MCF 10A (cell line): ENCODE measurements around the gene AGBL5. TPM values are rescaled to one million over a fixed set of nuclear protein-coding genes. Genes with fewer than 3 reads are reported as not detected.

ENCODE experiments used
- BruUV-seq: library from RNA; stranded (reverse); fragments of 400-500 nt; replicated peaks from 2 replicates; lab custom pipeline; 2021; lab: Mats Ljungman, UMichigan
- CTCF ChIA-PET: fragments of 300-600 bp; sonication (Branson Sonifier 250); formaldehyde crosslinking; extraction: SDS; loops from one replicate; lab custom pipeline; 2021; ENCODE audit warnings: antibody characterized with exemption, inconsistent platforms; lab: Yijun Ruan, JAX
- POLR2A ChIA-PET: fragments of 300-600, 350-650 bp; sonication (Branson Sonifier 250); formaldehyde crosslinking; extraction: SDS; loops from one replicate; lab custom pipeline; 2020; ENCODE audit warnings: antibody characterized with exemption, inconsistent platforms; lab: Yijun Ruan, JAX
- DNase-seq: peaks from one replicate; pipeline ENCODE4 v3.0.0-alpha.2; 2018; ENCODE audit not compliant: unreplicated experiment
- H3K27ac Mint-ChIP-seq: one replicate; pipeline ENCODE4 v1.8.0; 2022; ENCODE audit warnings: mild to moderate bottlenecking, low read depth, mixed read lengths; ENCODE audit not compliant: unreplicated experiment
- H3K27me3 Mint-ChIP-seq: one replicate; pipeline ENCODE4 v1.8.0; 2022; ENCODE audit warnings: mixed read lengths; ENCODE audit not compliant: insufficient read depth, unreplicated experiment
- H3K36me3 Mint-ChIP-seq: one replicate; pipeline ENCODE4 v1.8.0; 2022; ENCODE audit warnings: mild to moderate bottlenecking, moderate library complexity, mixed read lengths; ENCODE audit not compliant: insufficient read depth, unreplicated experiment
- H3K4me1 Mint-ChIP-seq: one replicate; pipeline ENCODE4 v1.8.0; 2022; ENCODE audit warnings: mixed read lengths; ENCODE audit not compliant: insufficient read depth, unreplicated experiment
- H3K4me3 Mint-ChIP-seq: one replicate; pipeline ENCODE4 v1.8.0; 2022; ENCODE audit warnings: mild to moderate bottlenecking, moderate library complexity, mixed read lengths; ENCODE audit not compliant: unreplicated experiment
- H3K9me3 Mint-ChIP-seq: one replicate; pipeline ENCODE4 v1.8.0; 2022; ENCODE audit warnings: mixed read lengths; ENCODE audit not compliant: unreplicated experiment
- CTCF ChIP-seq: fragments of 200-600 bp; IDR thresholded peaks from one replicate; pipeline ENCODE4 v1.8.0; 2022; ENCODE audit warnings: antibody characterized with exemption, mild to moderate bottlenecking; ENCODE audit not compliant: unreplicated experiment
- intact Hi-C: fragments of 100-400 bp; cut with micrococcal nuclease; formaldehyde crosslinking; loops from 2 replicates; pipeline ENCODE4 v1.14.1; 2022
- total RNA-seq: library from RNA; stranded (reverse); gene quantifications from 2 replicates; pipeline ENCODE4 v1.2.3, GENCODE V29; 2022

Gene AGBL5
- total RNA-seq, 1 experiment from 2014 or later: 22.7 TPM

GRCh38 chr2:27058210-27058609 is 6.7 kb downstream of the AGBL5 start:
- CTCF ChIA-PET: interaction anchor here (1.3 kb wide), 1 partner anchor 41 kb away, joined by 6 read pairs; no protein-coding TSS in a partner anchor
- Mint-ChIP-seq H3K4me1 (no peaks in the 10 kb centered on the region), H3K9me3 (no peaks in the 10 kb centered on the region), H3K27ac (no peak overlapping the region), H3K4me3 (no peak overlapping the region), H3K36me3 (peaks cover 48% of the 10 kb centered on the region), H3K27me3 (no peaks in the 10 kb centered on the region)
- POLR2A ChIA-PET: interaction anchor here (1.0 kb wide), 1 partner anchor 12 kb away, joined by 3 read pairs; no protein-coding TSS in a partner anchor
- no peak for DNase-seq
- intact Hi-C loops: no loop called here
- TF ChIP-seq CTCF: no peak
- no TSS peak for BruUV-seq

- TF ChIP-seq CTCF: no peak
- DNase-seq: no peak
- no TSS peak for BruUV-seq
- intact Hi-C loops: no loop called here
- H3K4me1 Mint-ChIP-seq: no peaks in the 10 kb centered on the region
- ChIA-PET POLR2A (interaction anchor here (0.6 to 15.2 kb wide), 3 partner anchors 7 to 1418 kb away, joined by 3 to 175 read pairs (median 3); partner anchors contain the start of gene AGBL5), CTCF (interaction anchor here (1.3 kb wide), 1 partner anchor 42 kb away, joined by 6 read pairs; no protein-coding TSS in a partner anchor)
- no peak overlapping the region for H3K27ac Mint-ChIP-seq
- H3K4me3 Mint-ChIP-seq: no peak overlapping the region
- no peaks in the 10 kb centered on the region for H3K9me3 Mint-ChIP-seq
- H3K27me3 Mint-ChIP-seq: no peaks in the 10 kb centered on the region
- H3K36me3 Mint-ChIP-seq: peaks cover 56% of the 10 kb centered on the region
Observed at GRCh38 chr2:27059141-27059820, 7.8 kb downstream of the AGBL5 start.

- Mint-ChIP-seq H3K27ac (no peak overlapping the region), H3K36me3 (peaks cover 54% of the 10 kb centered on the region), H3K9me3 (no peaks in the 10 kb centered on the region), H3K4me3 (no peak overlapping the region), H3K4me1 (no peaks in the 10 kb centered on the region), H3K27me3 (no peaks in the 10 kb centered on the region)
- no peak for DNase-seq
- ChIA-PET POLR2A (interaction anchor here (1.1 to 15.2 kb wide), 3 partner anchors 8 to 84 kb away, joined by 3 to 175 read pairs (median 3); partner anchors contain the start of genes AGBL5 and OST4), CTCF (no interaction called here)
- no TSS peak for BruUV-seq
- TF ChIP-seq CTCF: no peak
- intact Hi-C loops: no loop called here
Observed at GRCh38 chr2:27060323-27060722, 8.9 kb downstream of the AGBL5 start.

- Mint-ChIP-seq H3K4me3 (no peak overlapping the region), H3K4me1 (peaks cover 15% of the 10 kb centered on the region), H3K27me3 (no peaks in the 10 kb centered on the region), H3K27ac (no peak overlapping the region), H3K9me3 (no peaks in the 10 kb centered on the region), H3K36me3 (peaks cover 67% of the 10 kb centered on the region)
- intact Hi-C loops: no loop called here
- BruUV-seq: no TSS peak
- CTCF ChIA-PET: interaction anchor here (0.7 to 1.3 kb wide), 6 partner anchors 9 to 1899 kb away, joined by 3 to 5 read pairs (median 3); partner anchors contain the start of gene TRIM54
- POLR2A ChIA-PET: interaction anchor here (0.7 to 15.2 kb wide), 2 partner anchors 12 to 257 kb away, joined by 3 to 175 read pairs; partner anchors contain the start of gene AGBL5
- no peak for DNase-seq
- TF ChIP-seq CTCF: no peak
Observed at GRCh38 chr2:27065128-27065527, 13.7 kb downstream of the AGBL5 start.
